Lower leg skin (tissue), 3 donors: ENCODE results near the gene CCDC88C.

Experiments
- POLR2A ChIP-seq, 2 donors: fragments of 450-650 bp; IDR thresholded peaks; one replicate each; pipeline ENCODE4 v1.6.1; 2016 to 2017; ENCODE audit warnings: antibody characterized with exemption in 2 of 2, mild to moderate bottlenecking in 1 of 2, moderate library complexity in 1 of 2
- TF ChIP-seq, protein P1 (sequence below), 3 donors: fragments of 450-650 bp; IDR thresholded peaks; one replicate each; pipeline ENCODE4 v1.5.1; 2016; ENCODE audit warnings: antibody characterized with exemption in 3 of 3, mild to moderate bottlenecking in 3 of 3, moderate library complexity in 2 of 3

DNA sequence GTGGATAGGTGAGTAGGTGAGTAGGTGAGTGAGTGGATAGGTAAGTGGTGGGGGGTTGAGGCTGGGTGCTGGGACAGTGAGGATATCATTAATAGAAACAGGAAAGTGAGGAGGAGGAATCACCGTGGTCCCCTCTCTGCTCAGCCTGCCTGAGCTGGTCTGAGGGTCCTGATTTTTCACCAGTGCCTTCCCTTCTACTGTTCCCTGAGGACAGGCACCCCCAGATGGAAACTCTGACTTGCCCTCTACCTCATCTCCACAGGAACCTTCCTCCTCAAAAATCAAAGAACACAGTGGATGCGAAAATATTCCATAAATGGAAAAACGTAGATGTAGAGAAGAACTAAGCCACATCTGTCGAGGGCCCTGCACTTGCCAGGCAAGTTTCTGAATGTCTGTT, 175.0 kb downstream of the CCDC88C start:
- no peak for TF ChIP-seq POLR2A (IDR thresholded peaks at IDR 0.05)
- TF ChIP-seq, protein P1, sequence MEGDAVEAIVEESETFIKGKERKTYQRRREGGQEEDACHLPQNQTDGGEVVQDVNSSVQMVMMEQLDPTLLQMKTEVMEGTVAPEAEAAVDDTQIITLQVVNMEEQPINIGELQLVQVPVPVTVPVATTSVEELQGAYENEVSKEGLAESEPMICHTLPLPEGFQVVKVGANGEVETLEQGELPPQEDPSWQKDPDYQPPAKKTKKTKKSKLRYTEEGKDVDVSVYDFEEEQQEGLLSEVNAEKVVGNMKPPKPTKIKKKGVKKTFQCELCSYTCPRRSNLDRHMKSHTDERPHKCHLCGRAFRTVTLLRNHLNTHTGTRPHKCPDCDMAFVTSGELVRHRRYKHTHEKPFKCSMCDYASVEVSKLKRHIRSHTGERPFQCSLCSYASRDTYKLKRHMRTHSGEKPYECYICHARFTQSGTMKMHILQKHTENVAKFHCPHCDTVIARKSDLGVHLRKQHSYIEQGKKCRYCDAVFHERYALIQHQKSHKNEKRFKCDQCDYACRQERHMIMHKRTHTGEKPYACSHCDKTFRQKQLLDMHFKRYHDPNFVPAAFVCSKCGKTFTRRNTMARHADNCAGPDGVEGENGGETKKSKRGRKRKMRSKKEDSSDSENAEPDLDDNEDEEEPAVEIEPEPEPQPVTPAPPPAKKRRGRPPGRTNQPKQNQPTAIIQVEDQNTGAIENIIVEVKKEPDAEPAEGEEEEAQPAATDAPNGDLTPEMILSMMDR (IDR thresholded peaks at IDR 0.05) = no peak
